Activated CD8-positive, alpha-beta memory T cell treated with anti-CD3 and anti-CD28 coated beads for 24 hours (primary cell): ENCODE measurements around the gene TMEM107.

Experiments used
- DNase-seq: peaks from one replicate; pipeline ENCODE4 v3.0.0-alpha.2; 2020

Gene TMEM107

GRCh38 chr17:8128125-8128784 is 47.9 kb downstream of the TMEM107 start:
- no peak for DNase-seq

GRCh38 chr17:8126491-8127066 is 49.6 kb downstream of the TMEM107 start:
- DNase-seq: peak; percentile 84

GRCh38 chr17:8125947-8126490 is 50.2 kb downstream of the TMEM107 start:
- DNase-seq: peak; percentile 81

DNA sequence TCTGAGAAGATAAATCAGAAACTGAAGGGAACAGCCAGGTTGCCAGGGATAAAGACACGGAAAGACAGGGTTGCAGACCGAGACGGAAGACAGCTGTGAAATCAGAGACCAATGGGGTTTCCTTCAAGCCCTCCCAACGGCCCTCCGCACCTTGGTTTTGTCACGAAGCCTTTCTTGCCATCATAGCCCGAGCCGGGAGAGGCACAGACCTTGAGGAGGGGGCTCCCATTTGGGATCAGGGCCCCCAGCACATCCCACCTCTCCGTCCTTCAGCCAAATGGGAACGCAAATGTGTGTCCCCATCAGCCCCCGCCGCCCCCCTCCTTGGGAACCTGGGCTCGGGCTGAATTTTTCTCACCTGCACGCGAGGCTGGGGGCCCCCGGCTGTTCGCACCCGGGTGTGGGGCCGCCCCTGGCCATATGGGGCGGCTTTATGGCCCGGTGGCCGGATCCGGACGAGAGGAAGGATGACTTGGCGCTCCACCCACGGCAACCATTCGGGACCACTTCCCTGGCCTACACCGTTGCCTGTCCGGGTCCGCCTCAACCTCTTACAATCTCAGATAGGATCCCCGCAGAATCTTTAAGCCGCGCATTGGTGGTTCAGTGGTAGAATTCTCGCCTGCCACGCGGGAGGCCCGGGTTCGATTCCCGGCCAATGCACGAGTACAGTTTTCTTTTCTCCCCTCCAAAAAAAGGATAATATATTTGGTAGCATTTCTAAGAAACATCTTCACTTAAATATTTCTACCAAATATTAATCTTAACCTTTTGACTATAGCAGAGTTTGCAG is 50.8 kb downstream of the TMEM107 start:
- peak; percentile 100 for DNase-seq

- DNase-seq: peak; percentile 71
Measured at GRCh38 chr17:8124350-8125153, 51.6 kb downstream of the TMEM107 start.

DNA sequence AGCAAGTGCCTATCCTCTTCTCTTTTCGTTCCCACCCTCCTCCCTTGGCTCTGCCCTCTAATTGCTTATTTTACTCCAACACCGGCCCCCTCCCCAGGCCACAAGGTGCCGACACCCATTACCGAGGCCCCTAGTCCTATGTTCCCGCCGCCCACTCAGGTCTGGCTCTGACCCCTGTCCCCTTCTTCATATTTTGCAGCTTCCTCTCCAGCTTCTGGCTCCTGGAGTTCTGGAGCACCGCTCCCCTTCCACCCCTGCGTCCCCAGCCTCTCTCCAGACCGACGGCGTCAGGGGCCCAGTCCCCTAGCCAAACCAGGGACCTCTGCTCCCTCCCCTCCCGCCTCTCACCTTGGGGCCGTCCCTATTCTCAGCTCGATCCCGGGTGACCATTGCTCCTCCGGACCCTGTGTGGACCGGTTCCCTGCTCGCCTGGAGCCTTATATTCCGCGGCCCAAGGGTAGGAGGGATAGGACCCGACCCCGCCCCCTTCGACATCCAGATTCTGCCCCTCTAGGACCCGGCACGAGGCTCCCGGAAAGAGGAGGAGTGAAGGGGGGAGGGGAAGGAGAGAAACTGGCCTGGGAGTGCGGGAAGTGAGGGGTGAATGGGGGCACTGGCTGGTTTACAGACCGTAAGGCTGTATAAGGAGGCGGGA is 52.4 kb downstream of the TMEM107 start, which contains the start of gene HES7:
Gene HES7 (minus strand): TSS at position 412 of the 655 bp plus-strand sequence. CDS start 22 bp downstream, at position 390.
- DNase-seq: peak; percentile 70

GRCh38 chr17:8122924-8123694 is 53.1 kb downstream of the TMEM107 start:
- DNase-seq: peak; percentile 82
